ENCODE measurements around the gene NRN1L.

Gene NRN1L

GRCh38 chr16:67924140-67924906 lies 39.6 kb downstream of the NRN1L start:
- peaks cover 22% of the 10 kb centered on the region for H3K4me1 Mint-ChIP-seq
- no peak overlapping the region for H3K4me3 Mint-ChIP-seq
- DNase-seq (ENCODE audit: low spot score in 2 of 2) (no peak), ATAC-seq (ENCODE audit: low read depth) (no peak)
- peaks cover 3% of the 10 kb centered on the region for H3K36me3 Mint-ChIP-seq
- no peaks in the 10 kb centered on the region for H3K27me3 Mint-ChIP-seq
- H3K9me3 Mint-ChIP-seq: no peaks in the 10 kb centered on the region
- H3K27ac Mint-ChIP-seq: no peak overlapping the region

DNA sequence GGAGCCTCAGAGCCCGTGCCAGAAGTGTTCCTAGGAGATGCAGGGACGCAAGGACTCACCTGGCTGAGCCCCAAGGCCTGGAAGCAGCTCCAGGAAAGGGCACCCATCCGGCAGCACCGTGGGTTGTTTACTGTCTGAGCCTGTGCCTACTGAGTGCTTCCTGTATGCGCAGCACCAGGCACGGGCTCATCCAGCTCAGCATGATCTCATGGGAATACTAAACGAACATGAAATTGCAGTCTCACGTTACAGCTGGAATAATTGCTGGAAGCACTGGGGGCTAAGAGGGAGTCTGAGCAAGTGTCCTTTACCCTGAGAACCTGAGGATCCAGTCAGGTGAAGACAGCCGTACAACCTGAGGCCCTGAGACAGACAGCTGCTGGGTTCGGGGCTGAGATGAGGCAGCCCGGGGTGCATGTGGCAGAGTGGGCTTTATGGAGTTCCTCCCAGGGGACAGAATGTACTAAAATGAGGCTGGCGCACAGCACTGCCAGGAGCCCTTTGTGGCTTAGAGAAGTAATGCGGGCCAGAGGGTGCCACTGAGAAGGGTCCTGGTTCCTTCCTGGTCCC lies 41.6 kb downstream of the NRN1L start:
- Mint-ChIP-seq H3K4me1 (peaks cover 22% of the 10 kb centered on the region), H3K4me3 (no peak overlapping the region), H3K9me3 (no peaks in the 10 kb centered on the region), H3K36me3 (peaks cover 3% of the 10 kb centered on the region), H3K27ac (no peak overlapping the region), H3K27me3 (no peaks in the 10 kb centered on the region)
- ATAC-seq (ENCODE audit: low read depth) (no peak), DNase-seq (ENCODE audit: low spot score in 2 of 2) (no peak)

GRCh38 chr16:67927131-67927941 lies 42.7 kb downstream of the NRN1L start:
- Mint-ChIP-seq H3K4me1 (peaks cover 21% of the 10 kb centered on the region), H3K27ac (no peak overlapping the region), H3K27me3 (no peaks in the 10 kb centered on the region), H3K4me3 (no peak overlapping the region), H3K9me3 (no peaks in the 10 kb centered on the region), H3K36me3 (peaks cover 3% of the 10 kb centered on the region)
- ATAC-seq (ENCODE audit: low read depth) (no peak), DNase-seq (ENCODE audit: low spot score in 2 of 2) (no peak)

DNA sequence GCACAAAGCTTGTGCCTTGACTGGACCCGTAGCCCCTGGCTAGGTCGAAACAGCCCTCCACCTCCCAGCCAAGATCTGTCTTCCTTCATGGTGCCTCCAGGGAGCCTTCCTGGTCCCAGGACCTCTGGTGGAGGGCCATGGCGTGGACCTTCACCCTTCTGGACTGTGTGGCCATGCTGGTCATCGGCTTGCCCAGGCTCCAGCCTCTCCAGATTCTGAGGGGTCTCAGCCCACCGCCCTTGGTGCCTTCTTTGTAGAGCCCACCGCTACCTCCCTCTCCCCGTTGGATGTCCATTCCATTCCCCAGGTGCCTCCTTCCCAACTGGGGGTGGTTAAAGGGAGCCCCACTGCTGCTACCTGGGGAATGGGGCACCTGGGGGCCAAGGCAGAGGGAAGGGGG lies 43.5 kb downstream of the NRN1L start:
- Mint-ChIP-seq H3K27me3 (no peaks in the 10 kb centered on the region), H3K36me3 (peaks cover 3% of the 10 kb centered on the region), H3K9me3 (no peaks in the 10 kb centered on the region), H3K4me3 (no peak overlapping the region), H3K4me1 (peaks cover 19% of the 10 kb centered on the region), H3K27ac (peak overlapping the region; percentile 31)
- ATAC-seq (ENCODE audit: low read depth) (no peak), DNase-seq (ENCODE audit: low spot score in 2 of 2) (no peak)

DNA sequence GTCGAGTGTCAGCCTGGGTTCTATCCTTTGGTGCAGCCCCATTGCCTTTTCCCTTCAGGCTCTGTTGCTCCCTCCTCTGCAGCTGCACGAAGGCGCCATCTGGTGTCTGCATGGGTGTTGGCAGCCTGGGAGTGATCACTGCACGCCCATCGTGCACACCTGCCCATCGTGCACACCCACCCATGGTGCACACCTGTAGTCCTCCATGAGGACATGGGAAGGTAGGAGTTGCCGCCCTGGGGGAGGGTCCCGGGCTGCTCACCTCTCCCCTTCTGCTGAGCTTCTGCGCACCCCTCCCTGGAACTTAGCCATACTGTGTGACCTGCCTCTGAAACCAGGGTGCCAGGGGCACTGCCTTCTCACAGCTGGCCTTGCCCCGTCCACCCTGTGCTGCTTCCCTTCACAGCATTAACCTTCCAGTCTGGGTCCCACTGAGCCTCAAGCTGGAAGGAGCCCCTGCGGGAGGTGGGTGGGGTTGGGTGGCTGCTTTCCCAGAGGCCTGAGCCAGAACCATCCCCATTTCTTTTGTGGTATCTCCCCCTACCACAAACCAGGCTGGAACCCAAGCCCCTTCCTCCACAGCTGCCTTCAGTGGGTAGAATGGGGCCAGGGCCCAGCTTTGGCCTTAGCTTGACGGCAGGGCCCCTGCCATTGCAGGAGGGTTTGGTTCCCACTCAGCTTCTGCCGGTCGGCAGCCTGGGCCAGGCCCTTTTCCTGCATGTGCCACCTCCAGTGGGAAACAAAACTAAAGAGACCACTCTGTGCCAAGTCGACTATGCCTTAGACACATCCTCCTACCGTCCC lies 44.1 kb downstream of the NRN1L start:
- ATAC-seq (ENCODE audit: low read depth) (peak; percentile 89), DNase-seq (ENCODE audit: low spot score in 2 of 2) (peak; percentile 72 to 74)
- peaks cover 19% of the 10 kb centered on the region for H3K4me1 Mint-ChIP-seq
- H3K36me3 Mint-ChIP-seq: peaks cover 6% of the 10 kb centered on the region
- peak overlapping the region; percentile 31 for H3K27ac Mint-ChIP-seq
- no peak overlapping the region for H3K4me3 Mint-ChIP-seq
- H3K9me3 Mint-ChIP-seq: no peaks in the 10 kb centered on the region
- no peaks in the 10 kb centered on the region for H3K27me3 Mint-ChIP-seq

DNA sequence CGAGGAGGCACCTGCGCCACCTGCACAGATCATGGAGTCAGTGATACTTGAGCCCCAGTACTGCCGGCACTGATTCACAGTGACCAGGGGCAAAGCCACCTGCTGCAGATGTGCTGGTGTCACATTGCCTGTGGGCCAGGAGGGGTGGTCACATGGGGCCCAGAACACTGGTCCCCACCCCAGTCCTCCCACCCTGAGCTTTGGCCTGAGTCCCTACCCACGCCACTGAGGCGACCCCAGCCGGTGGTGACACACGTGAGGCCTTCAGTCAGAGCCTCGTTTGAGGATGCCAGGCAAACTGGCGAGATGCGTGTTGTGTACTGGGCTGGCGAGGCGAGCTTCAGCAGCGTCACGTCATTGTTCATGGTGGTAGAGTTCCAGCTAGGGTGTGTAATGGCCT lies 45.5 kb downstream of the NRN1L start:
- Mint-ChIP-seq H3K4me1 (peaks cover 22% of the 10 kb centered on the region), H3K9me3 (no peaks in the 10 kb centered on the region), H3K36me3 (peaks cover 13% of the 10 kb centered on the region), H3K27ac (no peak overlapping the region), H3K27me3 (no peaks in the 10 kb centered on the region), H3K4me3 (no peak overlapping the region)
- ATAC-seq (ENCODE audit: low read depth) (no peak), DNase-seq (ENCODE audit: low spot score in 2 of 2) (no peak)

DNA sequence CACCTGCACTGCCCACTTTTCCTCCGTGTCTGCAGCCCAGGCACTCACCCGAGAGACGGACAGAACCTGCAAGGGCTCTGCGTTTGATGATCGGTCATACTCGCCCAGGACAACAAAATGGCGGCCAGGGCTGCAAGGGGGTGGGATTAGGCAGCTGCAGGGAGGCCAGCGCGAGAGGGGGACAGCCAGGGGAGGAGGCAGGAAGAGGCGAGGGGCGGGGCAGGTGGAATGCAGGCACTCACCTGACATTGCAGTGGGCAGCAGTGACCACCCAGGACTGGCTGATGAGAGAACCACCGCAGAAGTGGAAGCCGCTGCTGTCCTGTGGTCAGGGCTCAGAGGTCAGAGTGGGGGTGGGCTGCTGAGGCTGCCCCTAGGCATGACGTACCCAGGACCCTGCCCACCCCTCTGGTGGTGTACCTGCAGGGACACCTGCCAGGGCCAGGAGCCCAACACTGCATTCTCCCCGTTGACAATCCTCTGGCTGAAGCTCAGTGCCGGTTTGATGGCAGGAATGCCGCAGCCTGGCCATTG lies 46.1 kb downstream of the NRN1L start:
- Mint-ChIP-seq H3K27me3 (no peaks in the 10 kb centered on the region), H3K4me3 (no peak overlapping the region), H3K4me1 (peaks cover 20% of the 10 kb centered on the region), H3K36me3 (peaks cover 16% of the 10 kb centered on the region), H3K9me3 (no peaks in the 10 kb centered on the region), H3K27ac (no peak overlapping the region)
- DNase-seq (ENCODE audit: low spot score in 2 of 2) (no peak), ATAC-seq (ENCODE audit: low read depth) (no peak)

- no peaks in the 10 kb centered on the region for H3K9me3 Mint-ChIP-seq
- no peak within 1 kb of the TSS for H3K27ac Mint-ChIP-seq
- H3K4me3 Mint-ChIP-seq: no peak within 1 kb of the TSS
Measured at GRCh38 chr16:67931712-67932461, 47.2 kb downstream of the NRN1L start, which contains the start of gene CTRL. Gene CTRL, minus strand, starts transcription at chr16:67931862. Its CDS starts 10 bp downstream, at chr16:67931852.

DNA sequence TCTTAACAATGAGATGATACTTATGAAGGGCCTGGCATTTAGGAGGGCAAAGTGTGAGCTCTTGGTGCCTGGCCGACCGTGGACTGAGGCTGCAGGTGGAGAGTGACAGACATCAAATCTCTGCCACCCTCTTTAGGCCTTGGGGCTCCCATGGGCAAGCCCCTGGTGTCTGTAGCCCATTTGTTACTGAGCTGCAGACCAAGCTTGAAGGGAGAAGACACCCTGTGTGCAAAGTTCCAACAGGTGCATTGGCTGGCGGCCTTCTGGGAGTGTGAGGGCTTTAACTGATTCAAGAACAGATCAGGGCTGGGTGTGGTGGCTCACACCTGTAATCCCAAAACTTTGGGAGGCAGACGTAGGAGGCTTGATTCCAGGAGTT lies 47.8 kb downstream of the NRN1L start:
- ATAC-seq (ENCODE audit: low read depth): no peak
- no peak overlapping the region for H3K27ac Mint-ChIP-seq

More at GRCh38 chr16:67931712-67932461, 47.2 kb downstream of the NRN1L start, which contains the start of gene CTRL:
- peaks cover 12% of the 10 kb centered on the region for H3K4me1 Mint-ChIP-seq
- peaks cover 16% of the 10 kb centered on the region for H3K36me3 Mint-ChIP-seq
- no peak for DNase-seq (ENCODE audit: low spot score in 2 of 2)
- ATAC-seq (ENCODE audit: low read depth): no peak
- H3K27me3 Mint-ChIP-seq: no peaks in the 10 kb centered on the region

GRCh38 chr16:67933805-67934204 lies 49.1 kb downstream of the NRN1L start:
- H3K9me3 Mint-ChIP-seq: no peaks in the 10 kb centered on the region
- no peak overlapping the region for H3K4me3 Mint-ChIP-seq
- peaks cover 13% of the 10 kb centered on the region for H3K36me3 Mint-ChIP-seq
- ATAC-seq (ENCODE audit: low read depth) (no peak), DNase-seq (ENCODE audit: low spot score in 2 of 2) (no peak)
- H3K4me1 Mint-ChIP-seq: peaks cover 14% of the 10 kb centered on the region
- no peak overlapping the region for H3K27ac Mint-ChIP-seq
- no peaks in the 10 kb centered on the region for H3K27me3 Mint-ChIP-seq

More for the DNA sequence above, 47.8 kb downstream of the NRN1L start:
- H3K4me3 Mint-ChIP-seq: no peak overlapping the region
- peaks cover 16% of the 10 kb centered on the region for H3K36me3 Mint-ChIP-seq
- peaks cover 18% of the 10 kb centered on the region for H3K4me1 Mint-ChIP-seq
- no peaks in the 10 kb centered on the region for H3K27me3 Mint-ChIP-seq
- H3K9me3 Mint-ChIP-seq: no peaks in the 10 kb centered on the region
- DNase-seq (ENCODE audit: low spot score in 2 of 2): no peak

- peaks cover 14% of the 10 kb centered on the region for H3K4me1 Mint-ChIP-seq
- H3K27me3 Mint-ChIP-seq: no peaks in the 10 kb centered on the region
- peak overlapping the region; percentile 8 for H3K4me3 Mint-ChIP-seq
- H3K9me3 Mint-ChIP-seq: no peaks in the 10 kb centered on the region
- no peak for ATAC-seq (ENCODE audit: low read depth)
- H3K36me3 Mint-ChIP-seq: peaks cover 13% of the 10 kb centered on the region
- no peak for DNase-seq (ENCODE audit: low spot score in 2 of 2)
- H3K27ac Mint-ChIP-seq: peak overlapping the region; percentile 86
Measured at GRCh38 chr16:67934306-67935100, 49.8 kb downstream of the NRN1L start.

DNA sequence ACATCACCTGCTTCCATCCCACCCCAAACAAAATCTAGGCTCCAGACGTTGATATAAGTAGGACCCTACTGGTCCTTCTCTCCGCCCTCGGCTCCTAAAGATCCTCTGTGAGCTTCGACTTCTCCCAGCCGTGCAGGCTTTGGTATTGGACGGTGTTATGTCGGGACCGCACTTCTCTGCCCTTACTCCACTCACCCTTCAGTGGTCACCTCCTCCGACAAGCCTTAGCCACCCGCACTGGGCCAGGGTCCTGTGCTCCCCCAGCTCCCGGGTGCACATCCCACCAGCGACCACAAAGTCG lies 50.4 kb downstream of the NRN1L start:
- H3K36me3 Mint-ChIP-seq: peaks cover 13% of the 10 kb centered on the region

More for the DNA sequence above, 50.4 kb downstream of the NRN1L start:
- ATAC-seq (ENCODE audit: low read depth) (no peak), DNase-seq (ENCODE audit: low spot score in 2 of 2) (no peak)
- Mint-ChIP-seq H3K4me1 (peaks cover 18% of the 10 kb centered on the region), H3K9me3 (no peaks in the 10 kb centered on the region), H3K27ac (peak overlapping the region; percentile 86), H3K27me3 (no peaks in the 10 kb centered on the region), H3K4me3 (peak overlapping the region; percentile 92)
